Suppressor macrophage treated with lipopolysaccharide for 1 hour (primary cell): ENCODE results near the gene HECTD2.
"Not testable (repeated sequence)": the region's sequence is repeated elsewhere in the genome, so short reads cannot be mapped to it uniquely, and the experiment has no call there.

Experiments used
- DNase-seq, 3 donors: peaks; one replicate each; pipeline ENCODE4 v3.0.0-alpha.2; 2020 to 2022

Gene HECTD2

GRCh38 chr10:91415816-91416215 is 5.7 kb downstream of the HECTD2 start:
- peak in 1 of 3 donors; percentile 24 for DNase-seq

GRCh38 chr10:91416339-91416855 is 6.3 kb downstream of the HECTD2 start:
- peak in 1 of 3 donors; percentile 17 for DNase-seq

DNA sequence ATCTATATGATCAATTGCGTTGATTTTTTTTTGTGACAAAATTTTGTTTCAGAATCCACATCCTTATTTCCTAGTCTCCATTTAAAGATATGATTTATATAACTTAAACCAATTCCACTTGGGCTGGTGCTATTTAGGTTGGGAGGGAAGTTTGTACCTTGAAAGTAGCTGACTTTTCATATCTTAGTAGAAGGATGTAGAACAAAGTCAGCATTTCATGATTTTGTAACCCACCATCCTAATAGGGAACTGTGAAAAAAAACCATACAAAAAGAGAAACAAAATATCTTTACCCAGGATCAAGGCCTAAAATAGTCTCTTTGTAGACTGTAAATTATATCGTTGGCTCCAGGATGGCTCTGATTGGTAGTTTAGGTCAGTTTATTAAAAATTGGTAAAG is 8.3 kb downstream of the HECTD2 start:
- peak; percentile 18 to 58 (median 55) for DNase-seq

GRCh38 chr10:91420868-91421267 is 10.7 kb downstream of the HECTD2 start:
- peak; percentile 55 to 67 (median 58) for DNase-seq

DNA sequence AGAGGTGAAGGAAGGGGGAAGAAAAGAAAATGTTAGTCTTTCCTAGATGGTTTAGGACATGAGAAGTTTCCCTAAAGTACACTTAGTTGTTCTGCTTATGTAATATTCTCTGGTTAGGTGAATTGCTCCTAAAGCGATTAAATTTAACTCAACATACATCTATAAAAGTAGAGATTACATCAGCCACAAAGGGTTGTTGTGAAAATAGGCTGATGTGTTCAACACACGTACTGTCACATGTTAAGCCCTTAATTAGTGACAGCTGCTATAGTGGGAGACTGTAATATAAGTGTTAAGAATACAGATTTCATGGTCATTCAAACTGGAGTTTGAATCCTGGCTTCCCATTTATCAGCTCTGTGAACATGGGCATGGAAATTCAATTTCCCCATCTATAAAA is 12.8 kb downstream of the HECTD2 start:
- DNase-seq = no peak

DNA sequence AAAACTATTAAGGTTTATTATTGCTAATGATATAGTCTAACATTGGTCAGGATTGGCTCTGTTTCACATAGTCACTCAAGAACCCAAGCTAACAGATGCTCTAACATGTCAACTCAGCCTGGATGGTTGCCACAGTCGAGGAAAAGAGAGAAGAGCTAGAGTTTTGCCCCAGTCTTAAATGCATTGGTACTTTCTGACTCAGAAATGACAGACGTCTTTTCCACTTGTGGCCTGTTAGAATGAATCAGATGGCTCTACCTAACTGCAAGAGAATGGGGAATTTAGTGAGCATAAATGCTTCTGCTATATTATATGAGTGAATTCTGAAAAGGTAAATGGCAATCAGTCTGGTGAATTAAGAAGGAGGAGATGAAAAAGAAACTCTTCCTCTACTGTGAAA is 13.9 kb downstream of the HECTD2 start:
- DNase-seq = no peak

DNA sequence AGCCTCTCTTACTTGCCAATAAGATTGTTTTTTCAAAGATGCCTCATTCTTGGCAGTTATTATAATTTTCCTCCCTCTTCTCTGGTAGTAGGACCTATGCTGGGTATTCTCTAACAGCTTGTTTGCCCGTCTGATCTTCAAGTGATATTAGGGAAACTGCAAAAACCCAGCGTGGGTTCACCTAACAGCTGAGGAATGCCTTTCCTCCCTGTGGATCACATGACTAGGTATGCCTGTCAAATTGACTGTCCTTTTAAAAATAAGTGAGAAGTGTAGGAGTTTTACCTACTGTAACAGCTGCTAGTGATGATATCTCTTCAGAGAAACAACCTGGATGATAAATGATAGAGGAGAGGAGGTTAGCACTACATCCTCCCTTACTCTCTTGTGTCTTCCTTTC is 22.0 kb downstream of the HECTD2 start:
- DNase-seq = no peak

DNA sequence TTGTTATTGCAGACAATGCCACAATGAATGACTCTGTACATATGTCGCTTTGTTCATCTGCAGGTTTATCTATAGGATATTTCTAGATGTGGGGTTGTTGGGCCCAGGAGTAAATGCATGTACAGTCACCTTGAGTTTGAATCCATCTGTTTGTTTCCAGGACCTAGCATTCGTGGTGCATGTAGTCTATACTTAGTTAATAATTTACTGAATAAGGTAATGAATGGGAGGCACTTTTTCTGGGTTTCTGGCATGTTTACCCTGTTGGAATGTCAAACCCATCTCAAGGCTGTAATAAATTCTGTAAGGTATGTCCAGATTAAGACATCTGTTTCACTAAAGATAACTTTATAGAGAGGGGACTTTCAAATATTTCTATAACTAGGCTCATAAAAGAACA is 23.5 kb downstream of the HECTD2 start:
- DNase-seq = no peak

GRCh38 chr10:91434041-91434440 is 23.9 kb downstream of the HECTD2 start:
- DNase-seq = peak in 1 of 3 donors; percentile 20

- DNase-seq = no peak
Observed at GRCh38 chr10:91435241-91435640, 25.1 kb downstream of the HECTD2 start.

DNA sequence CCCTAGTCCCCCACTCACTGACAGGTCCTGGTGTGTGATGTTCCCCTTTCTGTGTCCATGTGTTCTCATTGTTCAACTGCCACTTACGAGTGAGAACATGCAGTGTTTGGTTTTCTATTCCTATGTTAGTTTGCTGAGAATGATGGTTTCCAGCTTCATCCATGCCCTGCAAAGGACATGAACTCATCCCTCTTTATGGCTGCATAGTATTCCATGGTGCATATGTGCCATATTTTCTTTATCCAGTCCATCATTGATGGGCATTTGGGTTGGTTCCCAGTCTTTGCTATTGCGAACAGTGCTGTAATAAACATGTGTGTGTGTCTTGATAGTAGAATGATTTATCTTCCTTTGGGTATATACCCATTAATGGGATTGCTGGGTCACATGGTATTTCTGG is 28.1 kb downstream of the HECTD2 start:
- DNase-seq = not testable (repeated sequence)

DNA sequence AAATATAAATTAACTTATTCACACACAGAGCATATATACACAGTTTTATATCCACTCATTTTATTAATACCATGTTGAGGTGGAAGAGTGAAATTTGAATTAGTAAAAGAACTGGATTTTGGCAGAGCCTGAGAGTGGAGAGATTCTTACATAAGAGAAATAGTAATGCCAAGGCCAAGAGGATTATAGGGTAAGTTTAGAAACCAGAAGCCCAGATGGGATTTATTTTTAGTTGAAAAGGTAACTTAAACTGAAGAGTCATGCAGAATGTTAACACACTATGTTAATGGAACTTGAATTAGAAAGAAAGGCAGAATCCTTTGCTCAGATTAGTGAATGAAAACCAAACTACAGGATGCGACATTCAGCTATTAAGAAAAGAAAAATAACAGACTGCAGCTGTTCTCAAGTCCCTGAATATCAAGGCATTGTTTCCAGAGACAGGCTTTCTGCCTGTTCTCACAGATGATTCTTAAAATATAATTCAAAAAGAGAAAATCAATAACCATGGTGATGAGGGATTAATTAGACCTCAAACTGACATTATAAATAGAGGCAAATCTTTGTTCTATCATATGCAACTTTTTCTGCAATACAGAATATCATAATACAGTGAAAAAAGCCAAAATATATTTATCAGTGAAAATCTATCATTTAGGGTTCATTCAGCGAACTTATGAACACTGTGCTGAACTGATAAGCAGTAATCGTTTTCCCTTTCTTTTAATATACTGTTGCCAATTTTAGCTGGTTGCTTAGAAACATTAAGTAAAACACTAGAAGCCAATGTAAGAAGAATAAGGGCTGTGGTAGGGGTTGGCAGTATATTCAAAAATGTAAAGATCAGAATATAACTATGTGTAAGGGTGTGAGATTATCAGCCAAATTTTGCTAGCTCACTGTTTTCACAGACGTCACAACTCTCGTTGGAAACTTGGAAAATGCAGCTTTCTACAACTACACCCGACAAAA is 34.4 kb downstream of the HECTD2 start:
- no peak for DNase-seq

GRCh38 chr10:91452063-91452462 is 41.9 kb downstream of the HECTD2 start:
- no peak for DNase-seq

DNA sequence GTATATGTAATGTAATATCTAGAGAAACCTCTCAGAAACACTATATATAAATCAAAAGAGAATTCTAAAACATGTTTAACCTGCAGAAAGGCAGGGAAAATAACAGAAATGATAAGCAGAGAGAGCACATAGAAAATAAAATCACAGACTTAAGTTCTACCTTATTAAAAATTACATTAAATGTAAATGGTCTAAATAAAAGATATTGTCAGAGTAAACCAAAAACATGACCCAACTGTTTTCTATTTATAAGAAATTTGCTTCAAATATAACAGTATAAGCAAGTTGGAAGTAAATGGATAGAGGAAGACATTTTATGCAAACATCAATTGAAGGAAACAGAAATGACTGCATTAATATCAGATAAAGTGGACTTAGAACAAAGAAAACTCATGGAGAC is 43.4 kb downstream of the HECTD2 start:
- DNase-seq = no peak

- DNase-seq = not testable (repeated sequence)
Observed at GRCh38 chr10:91455135-91455534, 45.0 kb downstream of the HECTD2 start.

DNA sequence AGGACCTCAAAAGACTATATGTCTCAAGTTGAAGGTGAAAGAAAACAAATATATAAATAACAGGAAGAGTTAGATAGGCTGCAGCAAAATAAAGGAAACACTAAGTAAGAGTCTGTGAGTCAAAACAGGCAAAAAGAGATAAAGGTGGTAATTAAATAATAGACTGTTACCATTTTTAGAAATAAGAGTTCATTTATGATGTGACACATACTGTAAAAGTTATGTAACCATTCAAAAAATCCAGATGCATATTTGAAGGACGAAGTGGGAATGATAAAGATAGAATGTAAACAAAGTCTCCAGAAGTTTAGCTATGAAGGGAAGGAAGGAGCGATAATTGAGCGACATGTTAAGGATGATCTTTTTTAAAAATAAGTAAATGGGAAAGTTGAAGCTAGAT is 50.5 kb downstream of the HECTD2 start:
- DNase-seq = no peak

- no peak for DNase-seq
Observed at GRCh38 chr10:91462423-91462822, 52.3 kb downstream of the HECTD2 start.

- DNase-seq = no peak
Observed at GRCh38 chr10:91464500-91464899, 54.4 kb downstream of the HECTD2 start.

DNA sequence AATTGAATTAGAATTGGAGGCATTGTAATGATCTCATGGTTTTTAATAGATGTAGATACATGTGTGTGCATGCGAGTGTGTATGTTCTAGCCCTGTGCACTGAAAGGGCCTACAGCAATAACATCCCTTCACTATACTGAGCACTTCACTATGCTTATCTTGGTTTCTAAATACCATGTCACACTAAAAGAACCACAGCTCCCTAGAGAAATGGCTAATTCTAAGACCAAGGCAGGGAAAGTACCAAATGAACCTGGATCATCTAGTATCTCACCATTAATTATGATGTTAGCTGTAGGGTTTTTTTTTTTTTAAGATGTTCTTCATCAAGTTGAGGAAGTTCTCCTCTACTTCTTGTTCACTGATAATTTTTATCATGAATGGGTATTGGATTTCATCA is 55.1 kb downstream of the HECTD2 start:
- no peak for DNase-seq

- DNase-seq = no peak
Observed at GRCh38 chr10:91467114-91467513, 57.0 kb downstream of the HECTD2 start.

DNA sequence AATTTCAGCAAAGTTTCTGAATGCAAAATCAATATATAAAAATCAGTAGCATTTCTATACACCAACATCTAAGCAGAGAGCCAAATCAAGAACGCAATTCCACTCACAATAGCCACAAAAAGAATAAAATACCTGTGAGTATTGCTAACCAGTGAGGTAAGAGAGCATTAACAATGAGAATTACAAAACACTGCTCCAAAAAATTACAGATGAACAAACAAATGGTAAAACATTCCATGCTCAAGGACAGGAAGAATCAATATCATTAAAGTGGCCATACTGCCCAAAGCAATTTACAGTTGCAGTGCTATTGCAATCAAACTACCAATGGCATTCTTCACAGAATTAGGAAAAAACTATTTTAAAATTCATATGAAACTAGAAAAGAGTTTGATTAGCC is 61.5 kb downstream of the HECTD2 start:
- no peak for DNase-seq

DNA sequence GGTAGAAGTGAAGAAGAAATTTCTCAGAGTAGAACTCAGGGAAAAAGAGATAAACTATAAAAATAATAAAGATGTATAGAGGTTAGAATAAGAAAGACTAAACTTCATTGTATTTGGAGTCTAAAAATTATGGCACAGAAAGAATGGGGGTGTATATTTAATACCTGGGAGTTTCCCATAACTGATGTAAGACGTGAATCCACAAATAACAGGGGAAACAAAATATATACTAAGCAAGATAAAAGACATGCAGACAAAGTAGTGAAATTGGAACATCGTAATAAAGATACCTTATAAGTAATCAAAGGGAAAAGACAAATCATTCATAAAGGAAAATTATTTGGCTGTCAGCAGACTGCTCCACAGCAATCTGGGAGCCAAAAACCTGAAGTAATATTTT is 62.8 kb downstream of the HECTD2 start:
- DNase-seq = no peak

- DNase-seq = no peak
Observed at GRCh38 chr10:91474009-91474408, 63.9 kb downstream of the HECTD2 start.

GRCh38 chr10:91477236-91477635 is 67.1 kb downstream of the HECTD2 start:
- no peak for DNase-seq

- no peak for DNase-seq
Observed at GRCh38 chr10:91479583-91479982, 69.4 kb downstream of the HECTD2 start.
